Measurements from ENCODE around the gene MICU1. TPM values are rescaled to one million over a fixed set of nuclear protein-coding genes. Genes with fewer than 3 reads are reported as not detected.
"Not testable (repeated sequence)": the region's sequence is repeated elsewhere in the genome, so short reads cannot be mapped to it uniquely, and the experiment has no call there.

The MICU1 gene
- total RNA-seq, 2 experiments from 2014 or later = 29.6 to 36.1 TPM

DNA sequence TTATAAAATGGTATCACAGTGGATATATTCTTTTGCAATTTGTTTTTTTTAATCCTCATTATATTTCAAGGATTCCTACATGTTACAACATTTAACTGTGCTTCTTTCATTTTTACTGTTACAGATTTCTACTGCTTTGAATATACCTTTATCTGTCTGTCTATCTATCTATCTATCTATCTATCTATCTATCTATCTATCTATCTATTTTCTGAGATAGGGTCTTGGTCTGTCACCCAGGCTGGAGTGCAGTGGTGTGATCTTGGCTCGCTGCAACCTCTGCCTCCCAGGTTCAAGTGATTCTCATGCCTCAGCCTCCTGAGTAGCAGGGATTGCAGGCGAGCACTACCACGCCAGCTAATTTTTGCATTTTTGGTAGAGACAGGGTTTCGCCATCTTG lies 194.9 kb downstream of the MICU1 start:
- H3K36me3 Mint-ChIP-seq (ENCODE audit: low read depth); H3K27me3 Mint-ChIP-seq; H3K4me1 Mint-ChIP-seq; DNase-seq; H3K4me3 Mint-ChIP-seq; H3K27ac Mint-ChIP-seq; POLR2A ChIA-PET; H3K9me3 Mint-ChIP-seq; CTCF ChIA-PET: not testable (repeated sequence)

- no peak overlapping the region for H3K4me3 Mint-ChIP-seq
- ChIA-PET POLR2A (no interaction called here), CTCF (no interaction called here)
- no peak overlapping the region for H3K27ac Mint-ChIP-seq
- no peak for DNase-seq
- no peaks in the 10 kb centered on the region for H3K9me3 Mint-ChIP-seq
- H3K27me3 Mint-ChIP-seq = no peaks in the 10 kb centered on the region
- no peaks in the 10 kb centered on the region for H3K36me3 Mint-ChIP-seq (ENCODE audit: low read depth)
- H3K4me1 Mint-ChIP-seq = no peaks in the 10 kb centered on the region
Observed at GRCh38 chr10:72429931-72430330, 195.9 kb downstream of the MICU1 start.

DNA sequence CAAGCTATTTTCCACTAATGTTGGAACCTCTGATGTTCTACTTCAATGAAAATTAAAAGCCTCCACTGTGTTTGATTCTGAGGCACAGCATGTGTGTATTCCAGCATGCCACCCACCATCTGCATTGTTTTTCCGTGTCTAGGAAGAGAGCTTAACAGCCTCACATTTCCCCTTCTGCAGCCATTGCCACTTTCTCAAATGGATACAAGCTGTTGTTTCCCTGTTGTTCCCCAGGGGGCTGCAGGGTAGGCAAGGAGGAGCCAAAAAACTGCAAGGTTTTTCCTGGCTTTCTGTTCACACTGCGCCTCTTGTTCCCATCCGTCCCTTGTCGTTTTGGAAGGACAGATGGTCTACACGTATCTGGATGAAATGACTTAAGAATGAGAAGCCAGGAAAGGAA lies 198.9 kb downstream of the MICU1 start:
- CTCF ChIA-PET = no interaction called here

DNA sequence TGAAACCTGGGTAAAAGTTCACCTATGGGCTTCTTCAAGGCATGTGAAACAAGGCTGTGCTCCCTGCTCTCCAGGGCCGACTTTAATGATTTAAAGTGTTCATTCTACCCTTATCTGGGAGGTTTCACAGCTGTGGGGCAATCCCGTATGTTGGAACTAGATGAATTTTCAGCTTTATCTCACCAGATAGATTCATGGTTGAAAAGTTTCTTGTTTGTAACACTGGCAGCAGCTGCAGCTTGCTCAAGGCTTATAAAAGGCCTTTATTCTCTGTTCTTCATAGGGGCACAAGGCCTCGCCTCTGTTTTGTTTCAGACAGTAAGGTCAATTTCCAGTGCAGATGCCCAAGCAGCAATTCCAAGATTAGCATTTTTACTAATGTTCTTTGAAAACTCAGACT lies 200.7 kb downstream of the MICU1 start:
- no peaks in the 10 kb centered on the region for H3K27me3 Mint-ChIP-seq
- H3K36me3 Mint-ChIP-seq (ENCODE audit: low read depth) = peaks cover 20% of the 10 kb centered on the region
- no peak overlapping the region for H3K4me3 Mint-ChIP-seq
- no peaks in the 10 kb centered on the region for H3K4me1 Mint-ChIP-seq
- ChIA-PET POLR2A (no interaction called here), CTCF (no interaction called here)
- peaks cover 6% of the 10 kb centered on the region for H3K9me3 Mint-ChIP-seq
- DNase-seq = no peak
- no peak overlapping the region for H3K27ac Mint-ChIP-seq

More for the DNA sequence above, 198.9 kb downstream of the MICU1 start:
- Mint-ChIP-seq H3K36me3 (ENCODE audit: low read depth) (peaks cover 8% of the 10 kb centered on the region), H3K27me3 (no peaks in the 10 kb centered on the region), H3K4me1 (no peaks in the 10 kb centered on the region), H3K27ac (no peak overlapping the region), H3K4me3 (no peak overlapping the region), H3K9me3 (no peaks in the 10 kb centered on the region)
- POLR2A ChIA-PET = no interaction called here
- no peak for DNase-seq

DNA sequence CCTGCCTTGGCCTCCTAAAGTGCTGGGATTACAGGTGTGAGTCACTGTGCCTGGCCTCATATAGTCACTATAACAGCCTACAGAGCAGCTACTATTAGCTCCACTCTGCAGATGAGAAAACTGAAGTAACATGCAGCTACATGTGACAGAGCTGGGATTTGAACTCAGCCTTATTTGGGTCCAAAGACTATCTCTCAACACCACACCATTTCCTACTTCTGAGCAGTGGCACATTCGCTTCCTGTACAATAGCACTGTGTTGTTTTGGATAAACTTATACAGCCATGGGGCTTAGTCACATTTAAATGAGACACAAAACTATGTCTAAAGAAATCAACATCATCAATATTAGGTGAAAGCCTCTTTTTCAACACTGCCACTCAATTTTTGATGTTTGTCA lies 201.3 kb downstream of the MICU1 start:
- CTCF ChIA-PET = no interaction called here
- Mint-ChIP-seq H3K36me3 (ENCODE audit: low read depth) (peaks cover 23% of the 10 kb centered on the region), H3K4me1 (no peaks in the 10 kb centered on the region), H3K27ac (no peak overlapping the region), H3K27me3 (no peaks in the 10 kb centered on the region), H3K9me3 (peaks cover 6% of the 10 kb centered on the region), H3K4me3 (no peak overlapping the region)
- POLR2A ChIA-PET = no interaction called here
- DNase-seq = no peak

- CTCF ChIA-PET = no interaction called here
- Mint-ChIP-seq H3K36me3 (ENCODE audit: low read depth) (peaks cover 23% of the 10 kb centered on the region), H3K27ac (no peak overlapping the region), H3K27me3 (no peaks in the 10 kb centered on the region), H3K9me3 (peaks cover 6% of the 10 kb centered on the region), H3K4me3 (no peak overlapping the region), H3K4me1 (no peaks in the 10 kb centered on the region)
- POLR2A ChIA-PET = no interaction called here
- DNase-seq = no peak
Observed at GRCh38 chr10:72423426-72423825, 202.5 kb downstream of the MICU1 start.

GRCh38 chr10:72421885-72422540 lies 203.9 kb downstream of the MICU1 start:
- no peaks in the 10 kb centered on the region for H3K4me1 Mint-ChIP-seq
- POLR2A ChIA-PET = no interaction called here
- H3K9me3 Mint-ChIP-seq = peaks cover 6% of the 10 kb centered on the region
- H3K27me3 Mint-ChIP-seq = no peaks in the 10 kb centered on the region
- no peak for DNase-seq
- H3K4me3 Mint-ChIP-seq = no peak overlapping the region
- peaks cover 23% of the 10 kb centered on the region for H3K36me3 Mint-ChIP-seq (ENCODE audit: low read depth)
- H3K27ac Mint-ChIP-seq = no peak overlapping the region
- CTCF ChIA-PET = no interaction called here

DNA sequence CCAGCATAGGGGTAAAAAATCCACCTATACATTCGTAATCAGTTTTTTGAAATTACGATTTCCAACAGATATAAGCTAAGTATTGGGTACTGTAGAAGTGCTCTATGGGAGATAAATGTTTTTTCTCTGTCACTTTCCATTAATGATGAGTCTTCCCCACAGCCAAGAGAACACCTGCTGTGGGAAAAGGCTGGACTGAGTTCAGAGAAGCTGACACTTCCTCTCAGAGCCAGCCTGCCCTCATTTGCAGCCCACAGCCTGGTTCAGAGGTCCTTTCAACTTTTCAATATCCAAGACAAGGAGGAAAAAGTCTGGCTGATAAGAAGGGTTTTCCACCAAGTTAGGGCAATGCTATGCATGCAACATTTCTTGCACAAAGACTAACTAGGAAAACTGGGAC lies 206.6 kb downstream of the MICU1 start:
- POLR2A ChIA-PET = no interaction called here
- CTCF ChIA-PET = no interaction called here

GRCh38 chr10:72418679-72419078 lies 207.2 kb downstream of the MICU1 start:
- peaks cover 26% of the 10 kb centered on the region for H3K36me3 Mint-ChIP-seq (ENCODE audit: low read depth)
- H3K4me3 Mint-ChIP-seq = no peak overlapping the region
- H3K4me1 Mint-ChIP-seq = no peaks in the 10 kb centered on the region
- POLR2A ChIA-PET = no interaction called here
- CTCF ChIA-PET = no interaction called here
- H3K9me3 Mint-ChIP-seq = peaks cover 6% of the 10 kb centered on the region
- no peak overlapping the region for H3K27ac Mint-ChIP-seq
- no peak for DNase-seq
- no peaks in the 10 kb centered on the region for H3K27me3 Mint-ChIP-seq

More for the DNA sequence above, 206.6 kb downstream of the MICU1 start:
- H3K4me3 Mint-ChIP-seq = no peak overlapping the region
- no peak for DNase-seq
- no peak overlapping the region for H3K27ac Mint-ChIP-seq
- H3K9me3 Mint-ChIP-seq = peaks cover 6% of the 10 kb centered on the region
- peaks cover 26% of the 10 kb centered on the region for H3K36me3 Mint-ChIP-seq (ENCODE audit: low read depth)
- H3K27me3 Mint-ChIP-seq = no peaks in the 10 kb centered on the region
- no peaks in the 10 kb centered on the region for H3K4me1 Mint-ChIP-seq

GRCh38 chr10:72417971-72418370 lies 207.9 kb downstream of the MICU1 start:
- ChIA-PET POLR2A (no interaction called here), CTCF (no interaction called here)
- Mint-ChIP-seq H3K9me3 (peaks cover 6% of the 10 kb centered on the region), H3K36me3 (ENCODE audit: low read depth) (peaks cover 25% of the 10 kb centered on the region), H3K4me1 (no peaks in the 10 kb centered on the region), H3K27ac (no peak overlapping the region), H3K4me3 (no peak overlapping the region), H3K27me3 (no peaks in the 10 kb centered on the region)
- DNase-seq = no peak

GRCh38 chr10:72416661-72417060 lies 209.2 kb downstream of the MICU1 start:
- no peak for DNase-seq
- Mint-ChIP-seq H3K9me3 (peaks cover 4% of the 10 kb centered on the region), H3K27ac (no peak overlapping the region), H3K27me3 (no peaks in the 10 kb centered on the region), H3K4me3 (no peak overlapping the region), H3K4me1 (no peaks in the 10 kb centered on the region), H3K36me3 (ENCODE audit: low read depth) (peaks cover 15% of the 10 kb centered on the region)
- ChIA-PET POLR2A (no interaction called here), CTCF (interaction anchor here (1.5 kb wide), 1 partner anchor 368 kb away, joined by 3 read pairs; no protein-coding TSS in a partner anchor)

DNA sequence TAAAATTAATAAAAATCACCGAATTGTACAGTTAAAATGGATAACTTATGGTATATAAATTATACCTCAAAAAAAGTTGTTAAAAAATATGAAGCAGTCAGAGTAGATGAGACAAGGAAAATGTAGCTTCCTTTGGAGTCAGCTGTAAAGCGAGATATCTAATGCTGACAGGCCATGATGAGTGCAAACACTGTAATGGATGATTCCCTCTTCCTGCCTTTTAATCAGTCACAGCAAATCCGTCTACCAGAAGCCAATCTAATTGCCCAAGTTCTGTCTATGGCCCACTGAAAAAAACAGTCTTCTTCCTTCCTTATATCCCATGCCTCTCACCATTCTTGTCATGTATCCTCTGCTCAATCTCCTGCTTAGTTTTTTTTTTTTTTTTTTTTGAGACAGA lies 211.2 kb downstream of the MICU1 start:
- no peaks in the 10 kb centered on the region for H3K9me3 Mint-ChIP-seq
- peaks cover 4% of the 10 kb centered on the region for H3K36me3 Mint-ChIP-seq (ENCODE audit: low read depth)
- H3K27ac Mint-ChIP-seq = no peak overlapping the region
- CTCF ChIA-PET = no interaction called here
- H3K4me3 Mint-ChIP-seq = no peak overlapping the region
- no peaks in the 10 kb centered on the region for H3K27me3 Mint-ChIP-seq
- POLR2A ChIA-PET = no interaction called here
- no peaks in the 10 kb centered on the region for H3K4me1 Mint-ChIP-seq
- no peak for DNase-seq

DNA sequence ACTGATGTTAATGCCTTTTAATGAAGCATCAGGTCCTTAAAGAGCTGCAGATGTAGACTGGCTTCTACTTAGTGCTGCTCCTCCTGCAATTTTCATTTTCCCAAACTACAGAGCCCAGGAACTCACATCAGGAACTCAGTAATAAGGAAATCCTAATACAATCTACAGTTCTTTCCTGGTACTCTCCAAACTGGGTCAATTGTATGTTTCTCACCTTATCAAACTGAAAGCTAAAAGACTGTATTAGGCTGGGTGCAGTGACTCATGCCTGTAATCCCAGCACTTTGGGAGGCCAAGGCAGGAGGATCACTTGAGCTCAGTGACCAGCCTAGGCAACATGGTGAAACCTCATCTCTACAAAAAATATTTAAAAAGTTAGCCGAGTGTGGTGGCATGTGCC lies 216.7 kb downstream of the MICU1 start:
- no peak for DNase-seq
- Mint-ChIP-seq H3K27ac (no peak overlapping the region), H3K4me3 (no peak overlapping the region), H3K36me3 (ENCODE audit: low read depth) (no peaks in the 10 kb centered on the region), H3K27me3 (no peaks in the 10 kb centered on the region), H3K4me1 (no peaks in the 10 kb centered on the region), H3K9me3 (no peaks in the 10 kb centered on the region)
- ChIA-PET POLR2A (no interaction called here), CTCF (interaction anchor here (1.1 kb wide), 1 partner anchor 9 kb away, joined by 3 read pairs; no protein-coding TSS in a partner anchor)

- Mint-ChIP-seq H3K4me1 (no peaks in the 10 kb centered on the region), H3K4me3 (no peak overlapping the region), H3K36me3 (ENCODE audit: low read depth) (no peaks in the 10 kb centered on the region), H3K27ac (no peak overlapping the region), H3K9me3 (no peaks in the 10 kb centered on the region), H3K27me3 (no peaks in the 10 kb centered on the region)
- ChIA-PET CTCF (interaction anchor here (1.1 kb wide), 1 partner anchor 7 kb away, joined by 3 read pairs; no protein-coding TSS in a partner anchor), POLR2A (no interaction called here)
- no peak for DNase-seq
Observed at GRCh38 chr10:72407927-72408600, 217.8 kb downstream of the MICU1 start.

Measured in activated CD4-positive, alpha-beta memory T cell treated with anti-CD3 and anti-CD28 coated beads, Interleukin-2, amount 10 ng/mL, durations not matched to agents 7 days and 5 days (primary cell).